GM18868 (cell line): ENCODE results near the gene CASTOR1.

Experiments
- ATAC-seq: cut with Tn5 transposase; IDR thresholded peaks from one replicate; pipeline ENCODE4 v1.9.1; 2021; ENCODE audit warnings: mild to moderate bottlenecking, moderate library complexity; ENCODE audit not compliant: unreplicated experiment

The CASTOR1 gene

GRCh38 chr22:30266445-30267381 is 22.6 kb downstream of the CASTOR1 start, which contains the start of gene OSM:
Gene OSM, minus strand, starts transcription at chr22:30266851. Its CDS starts 52 bp downstream, at chr22:30266799.
- no peak for ATAC-seq

GRCh38 chr22:30265823-30266444 is 23.4 kb downstream of the CASTOR1 start:
- peak; percentile 68 for ATAC-seq

GRCh38 chr22:30265131-30265720 is 24.1 kb downstream of the CASTOR1 start:
- ATAC-seq = peak; percentile 4

GRCh38 chr22:30263883-30264282 is 25.4 kb downstream of the CASTOR1 start:
- no peak for ATAC-seq

GRCh38 chr22:30262917-30263741 is 26.2 kb downstream of the CASTOR1 start:
- no peak for ATAC-seq

GRCh38 chr22:30262112-30262511 is 27.2 kb downstream of the CASTOR1 start:
- ATAC-seq = no peak

GRCh38 chr22:30261134-30261533 is 28.2 kb downstream of the CASTOR1 start:
- no peak for ATAC-seq

GRCh38 chr22:30260682-30261081 is 28.6 kb downstream of the CASTOR1 start:
- ATAC-seq = no peak

- ATAC-seq = no peak
These were observed 29.0 kb downstream of the CASTOR1 start for GRCh38 chr22:30260276-30260675.

- no peak for ATAC-seq
These were observed 35.0 kb downstream of the CASTOR1 start for GRCh38 chr22:30254314-30254713.

GRCh38 chr22:30253205-30253852 is 36.0 kb downstream of the CASTOR1 start:
- no peak for ATAC-seq

GRCh38 chr22:30252411-30253204 is 36.7 kb downstream of the CASTOR1 start:
- ATAC-seq = no peak

GRCh38 chr22:30251711-30252110 is 37.6 kb downstream of the CASTOR1 start:
- ATAC-seq = no peak

- ATAC-seq = no peak
These were observed 38.5 kb downstream of the CASTOR1 start for GRCh38 chr22:30250661-30251267.

- ATAC-seq = no peak
These were observed 39.2 kb downstream of the CASTOR1 start for GRCh38 chr22:30250039-30250565.

- no peak for ATAC-seq
These were observed 40.0 kb downstream of the CASTOR1 start for GRCh38 chr22:30249049-30250038.

- ATAC-seq = no peak
These were observed 40.8 kb downstream of the CASTOR1 start for GRCh38 chr22:30248484-30248883.

GRCh38 chr22:30247974-30248373 is 41.3 kb downstream of the CASTOR1 start:
- no peak for ATAC-seq
